Activated T-helper 1 cell treated with anti-CD3 and anti-CD28 coated beads, Interleukin-12 subunit alpha, Interleukin-12 subunit beta, Interleukin-2, Interleukin-4 antibody, amounts not matched to agents 30 ng/mL and 10 ng/mL and 1 ng/mL, durations not matched to agents 14 hours and 24 hours and 36 hours (primary cell): Measurements from ENCODE around the gene OGFOD2. TPM values are rescaled to one million over a fixed set of nuclear protein-coding genes. Genes with fewer than 3 reads are reported as not detected.
"Not testable (repeated sequence)": the region's sequence is repeated elsewhere in the genome, so short reads cannot be mapped to it uniquely, and the experiment has no call there.

Experiments used
- DNase-seq: peaks from one replicate; pipeline ENCODE4 v3.0.0; 2021; ENCODE audit warnings: low spot score
- H3K27ac Mint-ChIP-seq: one replicate; pipeline ENCODE4 v1.8.0; 2021; ENCODE audit warnings: mild to moderate bottlenecking, mixed read lengths
- H3K27me3 Mint-ChIP-seq: one replicate; pipeline ENCODE4 v1.8.0; 2022; ENCODE audit warnings: mild to moderate bottlenecking, moderate library complexity, mixed read lengths; ENCODE audit not compliant: insufficient read depth
- H3K36me3 Mint-ChIP-seq: one replicate; pipeline ENCODE4 v1.8.0; 2021; ENCODE audit warnings: low read depth, mixed read lengths
- H3K4me1 Mint-ChIP-seq: one replicate; pipeline ENCODE4 v1.8.0; 2021; ENCODE audit warnings: low read depth, mixed read lengths
- H3K4me3 Mint-ChIP-seq: one replicate; pipeline ENCODE4 v1.8.0; 2021; ENCODE audit warnings: mild to moderate bottlenecking, moderate library complexity, mixed read lengths
- H3K9me3 Mint-ChIP-seq: one replicate; pipeline ENCODE4 v1.8.0; 2021; ENCODE audit warnings: mixed read lengths
- intact Hi-C: fragments of 100-400 bp; cut with micrococcal nuclease; formaldehyde crosslinking; loops from one replicate; pipeline ENCODE4 v1.15.1; 2024
- total RNA-seq: library from RNA; stranded (reverse); gene quantifications from 2 replicates; pipeline ENCODE4 v1.2.3, GENCODE V29; 2022

Gene OGFOD2
- total RNA-seq, result 18.0 and 22.1 TPM in 2 replicates

DNA sequence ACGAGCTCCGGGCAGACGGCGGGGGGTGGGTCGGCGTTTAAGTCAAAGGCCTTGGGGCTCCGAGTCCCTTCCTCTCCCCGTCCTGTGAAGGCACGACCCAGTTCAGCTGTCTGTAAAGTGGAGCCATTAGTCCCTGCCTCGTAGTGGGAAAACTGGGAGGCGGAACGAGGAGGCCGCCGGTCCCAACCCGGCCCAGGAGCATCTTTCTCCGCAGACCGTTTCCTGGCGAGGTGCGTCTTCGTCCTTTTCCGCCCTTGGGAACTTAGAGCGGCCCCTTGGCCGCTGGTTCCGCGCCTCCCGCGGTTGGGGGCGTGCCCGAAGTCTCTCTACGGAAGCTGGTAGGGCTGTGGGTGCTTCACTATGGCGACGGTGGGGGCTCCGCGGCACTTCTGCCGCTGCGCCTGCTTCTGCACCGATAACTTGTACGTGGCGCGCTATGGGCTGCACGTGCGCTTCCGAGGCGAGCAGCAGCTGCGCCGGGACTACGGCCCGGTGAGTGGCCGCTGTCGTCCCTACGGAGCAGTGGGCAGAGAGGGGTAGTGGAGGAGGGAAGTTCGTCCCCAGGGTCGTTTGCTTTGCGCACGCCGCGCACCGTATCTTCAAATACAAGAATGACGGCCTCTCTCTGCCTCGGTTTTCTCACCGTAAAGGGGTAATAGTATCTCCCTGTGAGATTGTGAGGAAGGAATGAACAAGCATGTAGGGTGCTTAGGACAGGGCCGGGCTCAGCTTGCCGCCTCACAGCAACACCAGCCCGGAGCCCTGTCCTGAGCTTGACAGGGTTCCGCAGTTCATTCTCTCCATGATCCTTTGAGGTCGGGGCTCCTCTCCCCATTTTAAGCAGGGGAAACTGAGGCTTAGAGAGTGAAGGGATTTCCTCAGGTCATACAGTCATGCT lies at the start of gene OGFOD2:
OGFOD2 (plus strand) TSS at position 353 of the 898 bp plus-strand sequence; CDS start at position 361, 8 bp downstream.
- Mint-ChIP-seq H3K4me3 (peak within 1 kb of the TSS; percentile 98), H3K9me3 (no peaks in the 10 kb centered on the region), H3K36me3 (no peaks in the 10 kb centered on the region), H3K27me3 (no peaks in the 10 kb centered on the region), H3K27ac (peak within 1 kb of the TSS; percentile 98), H3K4me1 (peaks cover 14% of the 10 kb centered on the region)
- intact Hi-C loops, result loop anchor here (1.0 to 10.0 kb wide), 11 partner anchors 9 to 748 kb away; partner anchors contain the start of genes ABCB9, ATP6V0A2, DIABLO and KNTC1
- peak; percentile 93 for DNase-seq

DNA sequence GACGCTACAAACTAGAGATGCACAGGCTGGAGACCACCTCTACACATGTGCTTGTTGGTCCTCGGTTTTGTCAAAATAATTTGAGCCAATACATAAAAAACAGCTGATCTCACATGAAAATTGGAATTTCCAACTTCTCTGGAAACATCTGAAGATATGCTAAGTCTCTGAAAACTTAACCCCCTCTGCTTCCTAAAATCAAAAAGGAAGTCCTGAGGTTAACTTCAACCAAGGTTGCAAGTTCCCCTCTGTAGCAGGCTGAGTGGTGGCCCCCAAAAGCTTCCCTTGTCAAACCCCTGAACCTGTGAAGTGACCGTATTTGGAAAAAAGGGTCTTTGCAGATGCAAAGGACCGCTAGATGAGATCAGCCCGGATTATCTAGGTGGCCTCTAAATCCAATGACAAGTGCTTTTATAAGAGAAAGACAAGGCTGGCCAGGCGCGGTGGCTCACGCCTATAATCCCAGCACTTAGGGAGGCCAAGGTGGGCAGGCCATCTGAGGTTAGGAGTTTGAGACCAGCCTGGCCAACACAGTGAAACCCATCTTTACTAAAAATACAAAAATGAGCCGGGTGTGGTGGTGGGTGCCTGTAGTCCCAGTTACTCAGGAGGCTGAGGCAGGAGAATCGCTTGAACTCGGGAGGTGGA lies 47.2 kb upstream of the OGFOD2 start:
- Mint-ChIP-seq H3K27ac (no peak overlapping the region), H3K36me3 (no peaks in the 10 kb centered on the region), H3K27me3 (no peaks in the 10 kb centered on the region), H3K9me3 (no peaks in the 10 kb centered on the region), H3K4me3 (no peak overlapping the region), H3K4me1 (no peaks in the 10 kb centered on the region)
- DNase-seq, result no peak
- intact Hi-C loops, result no loop called here

DNA sequence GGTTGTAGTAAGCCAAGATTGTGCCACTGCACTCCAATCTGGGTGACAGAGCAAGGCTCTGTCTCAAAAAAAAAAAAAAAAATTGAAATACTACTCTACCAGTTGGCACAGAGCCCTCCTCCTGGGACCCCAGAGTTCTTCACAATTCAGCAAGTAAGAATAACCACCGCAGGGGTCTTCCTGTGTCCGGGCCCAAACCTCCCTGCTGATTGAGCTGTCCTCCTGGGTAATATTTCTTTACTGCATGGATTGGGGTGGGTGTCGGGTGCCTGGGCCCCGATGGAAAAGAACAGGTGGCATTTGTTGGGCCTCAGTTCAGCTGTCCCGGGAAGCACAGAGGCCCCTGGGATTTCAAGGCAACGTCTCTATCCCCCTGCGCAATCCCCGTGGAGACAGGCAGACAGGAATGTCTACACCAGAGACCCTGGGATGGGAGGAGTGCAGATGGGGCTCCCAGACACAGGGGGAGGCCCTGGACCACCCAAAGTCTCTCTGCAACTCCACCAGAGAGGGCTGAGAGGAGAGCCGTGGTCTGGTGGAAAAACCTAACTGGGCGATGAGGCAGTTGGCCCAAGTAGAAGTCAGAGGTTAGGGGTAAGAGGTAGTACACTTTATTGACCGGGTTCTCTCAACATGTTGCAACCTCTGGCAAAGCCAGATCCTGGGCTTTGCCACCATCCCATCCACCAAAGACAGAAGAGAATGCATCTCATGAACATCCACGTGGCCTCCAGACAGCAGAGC lies 46.5 kb upstream of the OGFOD2 start:
- Mint-ChIP-seq H3K4me3 (no peak overlapping the region), H3K4me1 (no peaks in the 10 kb centered on the region), H3K9me3 (no peaks in the 10 kb centered on the region), H3K27ac (no peak overlapping the region), H3K27me3 (no peaks in the 10 kb centered on the region), H3K36me3 (no peaks in the 10 kb centered on the region)
- no peak for DNase-seq
- intact Hi-C loops, result no loop called here

DNA sequence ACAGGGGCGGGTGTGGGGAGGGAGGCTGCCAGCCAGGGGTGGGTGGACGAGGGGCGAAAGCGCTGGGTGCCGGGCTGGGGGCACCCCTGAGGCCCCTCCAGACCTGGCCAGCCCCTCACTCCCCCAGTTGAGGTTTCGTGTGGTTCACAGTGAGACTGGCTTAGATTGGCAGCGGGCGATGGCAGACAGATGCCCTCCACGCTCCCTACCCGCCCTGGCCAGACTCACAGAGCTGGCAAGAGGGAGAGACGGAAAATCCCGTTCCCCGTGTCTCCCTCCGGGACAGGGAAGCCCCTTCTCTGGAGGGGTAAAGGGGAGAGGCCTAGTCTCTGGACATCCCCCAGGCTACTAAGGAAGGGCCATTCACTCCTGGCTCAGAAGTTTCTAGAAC lies 45.9 kb upstream of the OGFOD2 start:
- intact Hi-C loops, result no loop called here
- Mint-ChIP-seq H3K4me3 (no peak overlapping the region), H3K4me1 (no peaks in the 10 kb centered on the region), H3K27ac (no peak overlapping the region), H3K27me3 (no peaks in the 10 kb centered on the region), H3K36me3 (no peaks in the 10 kb centered on the region), H3K9me3 (no peaks in the 10 kb centered on the region)
- no peak for DNase-seq

DNA sequence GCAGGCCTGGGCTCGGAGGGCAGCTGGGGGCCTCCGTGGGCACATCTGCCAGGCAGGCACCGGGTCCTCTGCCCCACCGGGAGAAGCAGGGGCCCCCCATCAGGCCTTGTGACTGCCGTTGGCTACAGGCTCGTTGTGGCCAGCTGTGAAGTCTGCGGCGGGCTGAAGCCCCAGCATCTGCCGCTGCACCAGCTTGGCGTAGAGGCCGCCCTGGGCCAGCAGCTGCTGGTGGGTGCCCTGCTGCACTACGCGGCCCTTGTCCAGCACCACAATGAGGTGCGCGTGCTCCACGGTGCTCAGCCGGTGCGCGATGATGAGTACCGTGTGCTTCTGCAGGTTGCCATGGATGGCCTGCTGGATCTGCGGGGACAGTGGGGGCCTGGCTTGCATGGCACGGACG lies 45.2 kb upstream of the OGFOD2 start:
- H3K27ac Mint-ChIP-seq, result no peak overlapping the region
- H3K27me3 Mint-ChIP-seq, result no peaks in the 10 kb centered on the region
- no peaks in the 10 kb centered on the region for H3K4me1 Mint-ChIP-seq
- no peaks in the 10 kb centered on the region for H3K36me3 Mint-ChIP-seq
- H3K4me3 Mint-ChIP-seq, result no peak overlapping the region
- intact Hi-C loops, result no loop called here
- no peaks in the 10 kb centered on the region for H3K9me3 Mint-ChIP-seq
- DNase-seq, result no peak

GRCh38 chr12:122932207-122932606 lies 42.8 kb upstream of the OGFOD2 start:
- Mint-ChIP-seq H3K36me3 (no peaks in the 10 kb centered on the region), H3K27me3 (no peaks in the 10 kb centered on the region), H3K9me3 (no peaks in the 10 kb centered on the region), H3K4me3 (no peak overlapping the region), H3K4me1 (no peaks in the 10 kb centered on the region), H3K27ac (no peak overlapping the region)
- no peak for DNase-seq
- intact Hi-C loops, result no loop called here

GRCh38 chr12:122934722-122935121 lies 40.3 kb upstream of the OGFOD2 start:
- peaks cover 5% of the 10 kb centered on the region for H3K4me1 Mint-ChIP-seq
- no peak overlapping the region for H3K4me3 Mint-ChIP-seq
- no peak overlapping the region for H3K27ac Mint-ChIP-seq
- H3K36me3 Mint-ChIP-seq, result no peaks in the 10 kb centered on the region
- DNase-seq, result no peak
- intact Hi-C loops, result no loop called here
- no peaks in the 10 kb centered on the region for H3K9me3 Mint-ChIP-seq
- H3K27me3 Mint-ChIP-seq, result no peaks in the 10 kb centered on the region

GRCh38 chr12:122935318-122935717 lies 39.7 kb upstream of the OGFOD2 start:
- Mint-ChIP-seq H3K27me3 (no peaks in the 10 kb centered on the region), H3K27ac (no peak overlapping the region), H3K4me1 (peaks cover 5% of the 10 kb centered on the region), H3K36me3 (no peaks in the 10 kb centered on the region), H3K4me3 (no peak overlapping the region), H3K9me3 (no peaks in the 10 kb centered on the region)
- DNase-seq, result no peak
- intact Hi-C loops, result no loop called here

GRCh38 chr12:122937622-122938091 lies 37.4 kb upstream of the OGFOD2 start:
- intact Hi-C loops, result no loop called here
- Mint-ChIP-seq H3K27ac (no peak overlapping the region), H3K9me3 (no peaks in the 10 kb centered on the region), H3K4me1 (peaks cover 7% of the 10 kb centered on the region), H3K36me3 (no peaks in the 10 kb centered on the region), H3K27me3 (no peaks in the 10 kb centered on the region), H3K4me3 (no peak overlapping the region)
- DNase-seq, result no peak

DNA sequence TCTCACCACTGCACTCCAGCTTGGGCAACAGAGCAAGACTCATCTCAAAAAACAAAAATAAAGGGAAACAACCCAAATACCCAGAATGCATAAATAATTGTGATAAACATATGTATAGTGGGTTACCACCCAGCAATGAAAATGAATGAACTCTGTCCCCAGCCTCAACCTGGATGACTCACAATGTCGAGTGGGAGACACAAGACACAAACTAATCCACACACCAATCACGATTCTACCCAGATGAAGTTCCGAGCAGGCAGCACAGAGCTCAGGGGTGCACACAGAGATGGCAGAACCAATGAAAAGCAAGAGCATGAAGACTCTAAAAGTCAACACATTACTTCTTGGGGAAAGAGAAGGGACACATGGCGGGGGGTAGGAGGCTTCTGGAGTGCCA lies 35.9 kb upstream of the OGFOD2 start:
- no peaks in the 10 kb centered on the region for H3K9me3 Mint-ChIP-seq
- DNase-seq, result no peak
- peaks cover 18% of the 10 kb centered on the region for H3K4me1 Mint-ChIP-seq
- H3K27me3 Mint-ChIP-seq, result no peaks in the 10 kb centered on the region
- no peak overlapping the region for H3K4me3 Mint-ChIP-seq
- H3K36me3 Mint-ChIP-seq, result no peaks in the 10 kb centered on the region
- intact Hi-C loops, result no loop called here
- no peak overlapping the region for H3K27ac Mint-ChIP-seq

DNA sequence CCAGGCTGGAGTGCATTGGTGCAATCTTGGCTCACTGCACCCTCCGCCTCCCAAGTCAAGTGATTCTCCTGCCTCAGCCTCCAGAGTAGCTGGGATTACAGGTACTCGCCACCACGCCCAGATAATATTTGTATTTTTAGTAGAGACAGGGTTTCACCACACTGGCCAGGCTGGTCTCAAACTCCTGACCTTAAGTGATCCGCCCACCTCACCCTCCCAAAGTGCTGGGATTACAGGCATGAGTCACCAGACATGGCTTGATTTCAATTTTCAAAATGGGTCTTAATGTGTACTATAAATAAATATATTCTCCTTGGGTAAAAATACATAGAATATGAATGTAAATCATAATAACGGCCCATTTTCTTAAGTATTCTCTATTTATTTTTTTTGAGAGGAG lies 33.7 kb upstream of the OGFOD2 start:
- H3K36me3 Mint-ChIP-seq, H3K4me3 Mint-ChIP-seq, H3K9me3 Mint-ChIP-seq, DNase-seq, intact Hi-C loops, H3K27me3 Mint-ChIP-seq, H3K27ac Mint-ChIP-seq: not testable (repeated sequence)
- peaks cover 30% of the 10 kb centered on the region for H3K4me1 Mint-ChIP-seq

DNA sequence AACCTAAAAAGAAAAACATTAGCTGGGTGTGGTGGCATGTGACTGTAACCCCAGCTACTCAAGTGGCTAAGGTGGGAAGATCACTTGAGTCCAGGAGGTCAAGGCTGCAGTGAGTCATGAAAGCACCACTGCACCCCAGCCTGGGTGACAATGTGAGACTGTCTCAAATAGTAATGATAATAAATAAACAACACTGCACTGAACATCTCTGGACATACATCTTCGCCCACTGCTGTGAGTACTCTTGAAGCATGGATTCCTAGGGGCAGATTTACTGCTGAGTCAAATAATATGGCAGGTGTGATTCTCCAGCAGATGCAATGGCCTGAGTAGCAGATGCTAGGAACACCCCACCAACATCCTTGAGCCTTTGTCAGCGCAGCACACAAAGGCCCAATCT lies 32.4 kb upstream of the OGFOD2 start:
- Mint-ChIP-seq H3K27ac (no peak overlapping the region), H3K36me3 (no peaks in the 10 kb centered on the region), H3K9me3 (no peaks in the 10 kb centered on the region), H3K4me3 (no peak overlapping the region), H3K4me1 (peaks cover 42% of the 10 kb centered on the region), H3K27me3 (no peaks in the 10 kb centered on the region)
- no peak for DNase-seq
- intact Hi-C loops, result no loop called here

GRCh38 chr12:122943196-122943595 lies 31.8 kb upstream of the OGFOD2 start:
- H3K27ac Mint-ChIP-seq, result no peak overlapping the region
- H3K36me3 Mint-ChIP-seq, result no peaks in the 10 kb centered on the region
- no peak overlapping the region for H3K4me3 Mint-ChIP-seq
- no peaks in the 10 kb centered on the region for H3K9me3 Mint-ChIP-seq
- H3K4me1 Mint-ChIP-seq, result peaks cover 46% of the 10 kb centered on the region
- no peaks in the 10 kb centered on the region for H3K27me3 Mint-ChIP-seq
- DNase-seq, result no peak
- intact Hi-C loops, result no loop called here
